HG02973 (cell line): ENCODE measurements around the gene COTL1.

Source experiments
- ATAC-seq: cut with Tn5 transposase; IDR thresholded peaks from one replicate; pipeline ENCODE4 v1.9.1; 2021; ENCODE audit warnings: moderate library complexity; ENCODE audit not compliant: unreplicated experiment

Gene COTL1

GRCh38 chr16:84597931-84598351 lies 19.9 kb downstream of the COTL1 start:
- no peak for ATAC-seq

DNA sequence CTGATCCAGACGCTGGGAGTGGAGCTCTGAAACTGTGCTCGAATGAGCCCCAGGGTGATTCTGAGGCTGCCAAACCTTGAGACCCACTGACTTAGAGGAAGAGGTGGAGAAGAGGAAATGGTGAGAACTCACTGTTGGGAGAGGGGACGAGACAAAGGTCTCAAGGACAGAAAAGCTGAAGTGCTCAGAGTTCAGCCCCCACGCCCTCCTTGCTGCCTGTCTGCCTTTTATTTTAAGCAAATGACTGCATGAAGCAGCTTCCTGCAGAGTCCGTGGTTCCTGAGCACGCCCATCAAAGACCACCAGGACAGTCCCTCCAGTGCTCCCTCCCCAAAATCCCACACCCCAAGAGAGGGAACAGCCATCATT lies 20.4 kb downstream of the COTL1 start:
- ATAC-seq = no peak

GRCh38 chr16:84596801-84597527 lies 20.9 kb downstream of the COTL1 start:
- ATAC-seq = no peak

GRCh38 chr16:84596161-84596560 lies 21.7 kb downstream of the COTL1 start:
- no peak for ATAC-seq

GRCh38 chr16:84595052-84595481 lies 22.8 kb downstream of the COTL1 start:
- ATAC-seq = no peak

DNA sequence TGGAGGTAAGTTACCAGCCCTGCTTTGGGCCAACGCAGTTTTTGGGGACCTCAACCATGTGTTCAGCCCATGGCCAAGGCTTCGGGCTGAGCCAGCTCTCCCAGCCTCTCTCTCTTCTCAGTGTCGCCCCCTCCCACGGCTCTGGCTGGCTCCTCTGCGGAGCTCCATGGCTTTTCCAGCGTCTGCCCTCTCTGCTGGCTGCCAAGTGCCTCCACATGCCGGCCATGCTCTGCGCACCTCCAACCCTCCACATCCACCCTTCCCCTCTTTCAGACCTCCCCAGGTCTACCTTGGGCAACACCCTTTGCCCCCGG lies 23.2 kb downstream of the COTL1 start:
- no peak for ATAC-seq

DNA sequence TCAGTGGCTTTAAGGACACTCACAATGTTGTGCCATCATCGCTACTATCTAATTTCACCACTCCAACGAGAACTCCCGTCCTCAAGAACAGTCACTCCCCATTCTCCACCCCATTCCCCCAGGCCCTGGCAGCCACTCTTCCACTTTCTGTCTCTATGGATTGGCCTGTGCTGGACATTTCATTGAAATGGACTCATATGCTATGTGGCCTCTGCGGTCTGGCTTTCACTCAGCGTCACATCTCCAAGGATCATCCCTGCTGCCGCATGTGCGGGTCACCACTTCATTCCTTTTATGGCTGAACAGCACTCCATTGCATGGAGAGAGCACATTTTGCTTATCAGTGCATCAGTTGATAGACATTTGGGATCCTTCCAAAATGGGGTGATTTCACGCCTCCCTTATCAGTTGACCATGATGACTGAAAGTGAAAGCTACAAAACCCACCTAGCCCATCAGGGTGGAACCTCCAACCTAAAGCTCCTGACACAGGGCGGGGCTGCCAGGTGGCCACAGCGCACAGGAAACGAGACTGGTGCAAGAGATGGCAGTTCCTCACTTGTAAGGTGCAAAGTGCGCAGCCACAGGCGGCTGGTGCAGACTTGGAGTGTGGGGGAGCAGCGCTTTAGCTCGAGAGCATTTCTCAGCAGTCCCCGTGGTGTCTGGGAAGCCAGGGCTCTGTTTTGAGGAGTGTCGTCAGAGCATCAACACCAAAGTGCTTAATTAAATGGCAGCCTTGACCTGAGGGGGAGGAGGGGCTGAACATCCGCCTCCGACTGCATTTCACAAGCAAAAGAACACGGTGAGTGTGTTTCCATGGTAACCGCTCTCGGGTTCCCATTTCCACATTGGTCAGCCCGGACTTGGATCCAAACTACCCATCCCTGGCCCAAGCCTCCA lies 23.8 kb downstream of the COTL1 start:
- ATAC-seq = peak; percentile 83

DNA sequence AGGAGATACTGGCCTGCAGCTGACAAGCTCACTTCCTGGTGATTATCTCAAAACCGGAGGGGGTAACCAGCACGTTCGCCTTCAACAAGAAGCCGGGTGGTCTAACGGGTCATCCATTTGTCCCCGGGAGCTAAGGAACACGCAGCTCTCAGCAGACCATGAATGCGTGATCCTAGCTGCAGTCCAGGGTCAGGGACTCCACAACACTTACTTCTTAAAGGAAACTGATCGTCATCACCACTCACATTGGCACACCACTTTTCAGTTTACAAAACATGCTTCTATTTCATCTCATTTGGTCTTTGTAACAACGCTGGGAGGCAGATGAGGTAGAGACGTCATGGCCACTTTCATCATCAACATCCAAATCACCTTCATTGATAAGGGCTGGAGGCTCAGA lies 25.2 kb downstream of the COTL1 start:
- no peak for ATAC-seq

DNA sequence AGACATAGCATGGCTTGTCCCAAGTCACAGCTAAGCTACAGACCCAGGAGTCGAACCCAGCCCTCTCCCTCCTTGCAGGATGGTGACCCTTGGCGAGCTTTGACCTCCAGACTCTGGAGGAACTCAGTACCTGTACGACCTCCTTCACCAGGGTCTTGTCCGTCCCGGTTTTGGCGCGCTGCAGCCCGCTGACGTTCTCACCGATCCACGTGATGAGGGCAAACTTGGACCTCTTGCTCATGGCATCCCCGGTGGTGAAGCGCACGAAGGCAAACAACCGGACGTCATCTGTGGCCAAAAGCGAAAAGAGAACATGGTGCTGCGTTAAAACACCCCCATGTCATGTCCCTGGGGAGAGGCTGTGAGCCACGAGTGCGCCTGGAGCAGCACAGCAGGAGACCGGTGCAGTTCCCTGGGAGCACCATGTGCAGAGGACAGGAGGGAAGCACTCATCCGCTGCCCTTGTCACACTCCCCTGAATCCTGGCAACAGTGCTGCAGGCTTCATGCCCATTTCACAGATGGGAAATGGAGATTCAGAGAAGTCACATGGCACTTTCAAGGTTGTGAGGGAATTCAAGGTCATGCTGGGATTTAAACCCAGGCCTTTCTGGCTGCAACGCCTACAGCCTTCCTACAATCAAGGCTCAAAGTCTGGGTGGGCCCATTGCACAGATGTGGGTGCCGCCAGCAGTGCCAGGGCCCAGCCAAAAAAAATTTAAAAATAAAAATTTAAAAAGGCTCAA lies 27.7 kb downstream of the COTL1 start:
- ATAC-seq = no peak

DNA sequence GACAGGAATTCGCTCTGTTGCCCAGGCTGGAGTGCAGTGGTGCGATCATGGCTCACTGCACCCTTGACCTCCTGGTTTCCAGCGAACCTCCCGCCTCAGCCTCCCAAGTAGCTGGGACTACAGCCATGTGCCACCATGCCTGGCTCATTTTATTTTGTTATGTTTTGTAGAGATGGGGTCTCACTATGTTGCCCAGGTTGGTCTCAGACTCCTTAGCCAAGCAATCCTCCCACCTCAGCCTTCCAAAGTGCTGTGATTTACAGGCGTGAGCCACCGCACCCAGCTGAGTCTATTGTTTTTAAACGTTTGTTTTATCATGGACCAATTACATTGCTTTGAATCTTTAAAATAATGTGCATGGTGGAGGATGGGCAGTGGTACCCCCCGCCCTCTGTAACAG lies 28.9 kb downstream of the COTL1 start:
- no peak for ATAC-seq

DNA sequence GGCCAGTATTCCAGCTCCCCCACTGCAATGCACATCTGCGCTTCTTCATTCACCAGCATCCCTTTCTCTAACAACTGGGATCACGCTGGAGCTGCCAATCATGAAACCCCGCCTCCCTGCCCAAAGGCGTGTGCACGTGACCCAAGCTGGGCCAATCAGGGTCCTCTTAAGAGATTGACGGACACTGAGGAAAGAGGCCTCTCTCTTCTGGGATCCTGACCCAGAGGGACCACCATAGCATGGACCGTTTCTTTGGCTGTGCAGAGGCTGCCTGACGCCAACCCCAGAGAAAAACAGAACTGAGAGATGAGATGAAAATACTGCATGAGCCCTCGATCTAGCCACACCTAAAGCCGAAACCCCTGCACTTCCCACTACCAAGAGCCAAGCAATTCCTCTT lies 32.0 kb downstream of the COTL1 start:
- ATAC-seq = peak; percentile 58

GRCh38 chr16:84585467-84585866 lies 32.4 kb downstream of the COTL1 start:
- ATAC-seq = no peak

- no peak for ATAC-seq
Measured at GRCh38 chr16:84584678-84585077, 33.2 kb downstream of the COTL1 start.

DNA sequence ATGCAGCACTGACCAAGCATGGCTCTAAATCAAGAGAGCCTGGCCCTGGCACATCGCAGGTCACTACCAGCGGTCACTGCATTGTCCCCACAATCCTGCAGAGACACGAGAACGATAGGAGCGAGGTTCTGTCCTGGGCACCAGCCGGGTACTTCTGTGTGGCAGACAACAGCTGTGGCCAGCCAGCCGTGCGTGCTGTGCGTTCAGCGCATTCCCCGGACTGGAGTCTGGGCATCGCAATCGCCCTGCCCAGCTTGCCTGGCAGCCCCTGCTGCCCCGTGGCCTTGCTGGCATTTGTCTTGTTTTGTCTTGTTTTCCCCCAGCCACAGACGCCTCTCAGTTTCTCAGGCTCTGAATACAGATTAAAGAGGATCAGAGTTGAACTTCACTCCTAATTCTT lies 33.9 kb downstream of the COTL1 start:
- ATAC-seq = no peak

GRCh38 chr16:84582958-84583516 lies 34.8 kb downstream of the COTL1 start:
- ATAC-seq = no peak

GRCh38 chr16:84581158-84581557 lies 36.7 kb downstream of the COTL1 start:
- ATAC-seq = no peak

DNA sequence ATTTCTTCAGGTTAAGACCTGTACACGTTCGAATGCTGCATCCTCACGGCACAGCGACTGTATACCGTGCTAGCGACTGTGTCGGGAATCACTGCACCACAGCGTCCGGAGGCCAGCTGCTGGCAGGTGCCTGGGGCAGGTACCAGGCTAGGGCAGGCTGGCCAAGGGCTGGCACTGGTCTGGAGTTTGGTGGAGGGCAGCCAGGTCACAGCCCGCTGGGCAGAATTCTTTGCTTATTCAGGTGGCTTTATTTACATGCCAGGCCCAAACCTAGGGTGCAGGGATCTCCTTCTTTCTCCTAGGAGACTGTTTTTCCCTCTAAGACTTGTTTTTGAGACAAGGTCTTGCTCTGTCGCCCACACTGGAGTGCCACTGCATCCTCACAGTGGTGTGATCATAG lies 37.9 kb downstream of the COTL1 start:
- ATAC-seq = no peak

DNA sequence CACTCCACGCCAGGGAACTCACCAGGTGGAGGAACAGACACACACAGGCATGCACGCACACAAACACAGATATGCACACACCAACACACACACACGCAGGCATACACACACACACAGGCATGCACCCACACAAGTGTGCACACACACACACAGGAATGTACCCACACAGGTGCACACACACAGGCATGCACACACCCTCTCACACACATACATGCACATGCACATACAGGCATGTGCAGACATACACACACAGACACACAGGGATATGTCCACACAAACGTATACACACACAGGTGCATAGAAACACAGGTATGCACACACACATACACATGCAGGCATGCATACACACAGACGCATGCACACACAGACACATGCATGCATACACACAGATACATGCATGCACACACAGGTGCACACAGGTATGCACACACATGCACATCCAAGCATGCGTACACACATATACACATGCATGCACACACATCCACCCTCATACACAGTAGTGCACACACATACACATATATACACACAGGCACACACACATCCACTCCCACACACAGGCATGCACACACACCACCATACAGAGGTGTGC lies 39.2 kb downstream of the COTL1 start:
- no peak for ATAC-seq

DNA sequence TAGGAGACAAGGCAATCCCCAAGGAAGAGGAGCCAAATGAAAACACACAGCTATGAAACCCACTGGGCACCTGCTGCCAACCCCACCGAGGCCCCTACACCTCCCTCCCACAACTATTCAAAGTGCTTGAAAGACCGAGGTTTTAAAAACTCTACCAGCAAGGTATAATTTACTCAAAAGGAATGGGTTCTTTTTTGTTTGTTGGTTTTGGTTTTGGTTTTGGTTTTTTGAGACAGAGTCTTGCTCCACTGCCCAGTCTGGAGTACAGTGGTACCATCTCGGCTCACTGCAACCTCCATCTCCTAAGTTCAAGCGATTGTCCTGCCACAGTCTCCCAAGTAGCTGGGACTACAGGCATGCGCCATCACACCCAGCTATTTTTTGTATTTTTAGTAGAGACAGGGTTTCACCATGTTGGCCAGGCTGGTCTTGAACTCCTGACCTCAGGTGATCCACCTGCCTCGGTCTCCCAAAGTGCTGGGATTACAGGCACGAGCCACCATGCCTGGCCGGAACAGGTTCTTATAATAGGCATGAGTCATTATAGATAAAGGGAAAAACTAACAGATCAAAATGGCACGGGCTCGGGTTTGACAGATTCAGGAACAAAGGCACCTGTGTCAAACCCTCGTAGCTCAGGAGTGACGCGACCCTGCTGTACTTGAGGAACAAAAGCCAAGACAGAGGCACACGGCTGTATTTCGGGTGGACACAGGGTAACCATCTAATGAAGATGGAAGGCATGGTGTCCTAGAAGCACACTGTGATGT lies 40.7 kb downstream of the COTL1 start:
- ATAC-seq = no peak

GRCh38 chr16:84575914-84576313 lies 42.0 kb downstream of the COTL1 start:
- ATAC-seq = no peak
